Thyroid gland (tissue), 4 donors: ENCODE results near the gene CACNA1D. TPM values are rescaled to one million over a fixed set of nuclear protein-coding genes. Genes with fewer than 3 reads are reported as not detected.

Source experiments
- DNase-seq, 2 donors: peaks; one replicate each; pipeline ENCODE4 v3.0.0-alpha.2; 2019
- H3K27ac ChIP-seq, 3 donors: fragments of 200-600 bp; sonication (generic); 1 replicate in 2 of 3; 2 replicates in 1 of 3; pipeline ENCODE4 v1.5.1; 2016 to 2019; ENCODE audit warnings: mild to moderate bottlenecking in 1 of 3, moderate library complexity in 1 of 3
- H3K27me3 ChIP-seq: fragments of 200-600 bp; sonication (generic); one replicate; pipeline ENCODE4 v1.5.1; 2019
- H3K36me3 ChIP-seq, 2 donors: fragments of 200-600 bp; sonication (generic); one replicate each; pipeline ENCODE4 v1.5.1; 2016 to 2019
- H3K4me1 ChIP-seq, 2 donors: fragments of 200-600 bp; sonication (generic); one replicate each; pipeline ENCODE4 v1.5.1; 2017 to 2019
- H3K4me3 ChIP-seq, 3 donors: fragments of 200-600 bp; sonication (generic); replicated peaks in 1 of 3; 1 replicate in 2 of 3; 2 replicates in 1 of 3; pipeline ENCODE4 v1.5.1; 2016; ENCODE audit warnings: mild to moderate bottlenecking in 1 of 3
- H3K9me3 ChIP-seq: fragments of 200-600 bp; sonication (generic); one replicate; pipeline ENCODE4 v1.5.1; 2017
- CTCF ChIP-seq, 6 experiments: fragments of 200-600 bp in 3 of 6; fragments of 450-650 bp in 3 of 6; sonication (generic) in 3 of 6; IDR thresholded peaks; one replicate each; pipeline ENCODE4 v1.5.1; 2016 to 2019; ENCODE audit warnings: antibody characterized with exemption in 6 of 6, mild to moderate bottlenecking in 2 of 6, inconsistent platforms in 1 of 6, moderate library complexity in 1 of 6
- POLR2A ChIP-seq, 2 donors: fragments of 450-650 bp; IDR thresholded peaks; one replicate each; pipeline ENCODE4 v1.6.1; 2017; ENCODE audit warnings: antibody characterized with exemption in 2 of 2, mild to moderate bottlenecking in 2 of 2, moderate library complexity in 1 of 2
- WGBS, 2 donors: methylation state at CpG; one replicate each; pipeline ENCODE4 v1.1.5; 2017; 5-methylcytosine and 5-hydroxymethylcytosine counted together
- intact Hi-C: fragments of 100-400 bp; cut with DNase I; formaldehyde crosslinking; loops from one replicate; pipeline ENCODE4 v1.15.1; 2023
- total RNA-seq, 4 donors: library from RNA; depleted of rRNA; stranded (reverse); fragments of >200 nt; gene quantifications; one replicate each; pipeline ENCODE4 v1.2.3, GENCODE V29; 2016

CACNA1D gene
- total RNA-seq, 4 donors from 2014 or later, result 7.1 to 46.1 (median 27.3) TPM

GRCh38 chr3:53803124-53803815, 308.9 kb downstream of the CACNA1D start:
- DNase-seq, result no peak
- WGBS, 2 donors, result 89 to 96% methylated on average over 5 to 16 of the region's 18 CpGs
- H3K27ac ChIP-seq, result peak overlapping the region in 1 of 3 donors; percentile 56
- no peaks in the 10 kb centered on the region for H3K9me3 ChIP-seq
- H3K4me1 ChIP-seq, result peaks cover 6 to 14% of the 10 kb centered on the region in 2 donors
- H3K4me3 ChIP-seq, result no peak overlapping the region
- intact Hi-C loops, result no loop called here
- H3K36me3 ChIP-seq, result no peaks in the 10 kb centered on the region
- peak in 1 of 6 experiments; percentile 4 for TF ChIP-seq CTCF (IDR thresholded peaks at IDR 0.05)
- no peak for TF ChIP-seq POLR2A (IDR thresholded peaks at IDR 0.05)
- no peaks in the 10 kb centered on the region for H3K27me3 ChIP-seq

DNA sequence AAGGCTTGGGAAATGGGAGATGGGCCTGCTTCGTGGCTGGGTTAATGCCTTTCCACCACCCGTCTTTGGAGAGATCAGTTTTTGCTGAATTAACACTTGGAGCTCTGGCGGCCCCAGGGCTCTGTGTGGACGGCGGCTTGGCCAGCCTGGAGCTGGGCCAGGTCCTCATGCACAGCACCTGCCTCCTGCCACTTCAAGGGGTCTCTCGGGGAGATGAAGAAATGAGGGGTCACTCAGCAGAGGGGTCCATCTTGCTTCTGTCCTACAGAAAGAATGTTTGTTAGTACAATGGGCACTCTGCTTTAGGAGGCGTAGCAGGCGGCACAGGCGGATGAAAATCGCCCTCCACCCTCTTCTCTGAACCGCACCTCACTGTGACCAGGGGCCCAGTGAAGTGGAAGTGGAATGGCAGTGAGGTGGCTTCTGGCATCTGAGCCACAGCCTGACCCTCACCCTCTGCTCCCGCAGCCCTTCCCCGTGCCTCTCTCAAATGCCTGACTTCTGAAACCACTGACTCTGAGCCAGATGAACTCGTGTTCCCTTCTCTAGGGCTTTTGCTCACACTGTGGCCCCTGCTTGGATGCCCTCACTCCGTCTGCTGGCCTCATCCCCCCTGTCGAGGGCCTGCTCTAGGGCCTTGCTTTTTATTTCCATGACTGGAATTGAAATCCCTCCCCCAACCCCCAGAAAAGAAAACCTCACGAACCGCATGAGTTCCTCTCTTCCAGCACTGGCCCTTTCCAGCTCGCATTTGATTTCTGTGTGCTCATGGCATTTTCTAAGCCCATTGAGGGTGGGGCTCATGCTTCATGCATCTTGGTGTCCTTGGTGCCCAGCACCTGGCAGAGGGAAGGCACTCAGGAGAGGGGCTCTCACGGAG, 309.6 kb downstream of the CACNA1D start:
- peak overlapping the region in 2 of 3 donors; percentile 21 to 56 for H3K27ac ChIP-seq
- peak; percentile 80 to 84 for DNase-seq
- H3K4me1 ChIP-seq, result peaks cover 6 to 14% of the 10 kb centered on the region in 2 donors
- no peaks in the 10 kb centered on the region for H3K9me3 ChIP-seq
- TF ChIP-seq CTCF (IDR thresholded peaks at IDR 0.05) (no peak), POLR2A (IDR thresholded peaks at IDR 0.05) (no peak)
- no peaks in the 10 kb centered on the region for H3K27me3 ChIP-seq
- H3K36me3 ChIP-seq, result no peaks in the 10 kb centered on the region
- H3K4me3 ChIP-seq, result no peak overlapping the region
- intact Hi-C loops, result no loop called here
- WGBS, 2 donors, result 40 to 45% methylated on average over 18 to 20 of the region's 20 CpGs

- Histone ChIP-seq H3K27me3 (no peaks in the 10 kb centered on the region), H3K9me3 (no peaks in the 10 kb centered on the region), H3K4me1 (peaks cover 6 to 14% of the 10 kb centered on the region in 2 donors), H3K4me3 (no peak overlapping the region), H3K27ac (peak overlapping the region in 2 of 3 donors; percentile 21 to 56), H3K36me3 (no peaks in the 10 kb centered on the region)
- intact Hi-C loops, result no loop called here
- 90% methylated on average over 14 of the region's 14 CpGs for whole genome bisulfite sequencing, 2 donors
- TF ChIP-seq POLR2A (IDR thresholded peaks at IDR 0.05) (no peak), CTCF (IDR thresholded peaks at IDR 0.05) (no peak)
- no peak for DNase-seq
These were observed 310.5 kb downstream of the CACNA1D start for GRCh38 chr3:53804697-53805462.

GRCh38 chr3:53805463-53806159, 311.2 kb downstream of the CACNA1D start:
- WGBS, 2 donors, result 89 to 92% methylated on average over 4 of the region's 4 CpGs
- Histone ChIP-seq H3K36me3 (no peaks in the 10 kb centered on the region), H3K27me3 (no peaks in the 10 kb centered on the region), H3K4me3 (no peak overlapping the region), H3K4me1 (peaks cover 6 to 14% of the 10 kb centered on the region in 2 donors), H3K9me3 (no peaks in the 10 kb centered on the region), H3K27ac (no peak overlapping the region)
- DNase-seq, result no peak
- intact Hi-C loops, result no loop called here
- no peak for TF ChIP-seq POLR2A (IDR thresholded peaks at IDR 0.05)
- no peak for TF ChIP-seq CTCF (IDR thresholded peaks at IDR 0.05)
